Mammary epithelial cell (primary cell): ENCODE data around the gene AQP12B.

Experiments
- CTCF ChIP-seq, 2 donors: IDR thresholded peaks in 1 of 2; conservative IDR thresholded peaks in 1 of 2; 2 replicates each; pipeline ENCODE4 v1.5.1; 2011 to 2012; ENCODE audit warnings: inconsistent platforms in 2 of 2, low read length in 2 of 2, mild to moderate bottlenecking in 2 of 2, control low read depth in 1 of 2, low read depth in 1 of 2; ENCODE audit not compliant: insufficient read depth in 1 of 2; ENCODE audit errors: extremely low read depth in 1 of 2
- EZH2 ChIP-seq: IDR thresholded peaks from 2 replicates; pipeline ENCODE4 v1.6.1; 2012; ENCODE audit warnings: low read length, inconsistent platforms, borderline replicate concordance

DNA sequence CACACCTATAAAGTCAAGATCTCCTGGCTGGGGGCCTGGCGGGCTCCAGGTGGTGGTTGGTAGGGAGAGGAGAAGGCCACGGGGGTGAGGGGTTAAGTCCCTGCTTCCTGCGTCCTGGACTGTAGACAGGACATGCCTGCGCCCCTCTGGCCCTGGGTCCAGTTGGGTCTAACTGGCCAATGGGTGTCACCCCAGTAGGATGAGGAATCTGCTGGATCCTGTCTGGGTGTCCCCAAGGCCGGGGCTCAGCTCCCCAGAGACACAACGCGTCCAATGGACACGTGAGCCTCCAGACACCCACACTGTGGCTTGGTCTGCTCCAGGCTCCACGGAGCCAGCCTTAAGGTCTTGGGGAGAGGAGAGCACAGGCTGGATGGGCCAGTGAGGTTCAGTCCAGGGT, 28.6 kb upstream of the AQP12B start:
- TF ChIP-seq CTCF (conservative IDR thresholded peaks at IDR 0.05 in 1 of 2, IDR thresholded peaks at IDR 0.05 in 1 of 2; ENCODE audit: extremely low read depth in 1 of 2, insufficient read depth in 1 of 2, low read depth in 1 of 2, low read length in 2 of 2) (no peak), EZH2 (no peak)
